AG10803 (cell line): ENCODE results near the gene RCL1.
A peak's percentile ranks its signal among the peaks of the same experiment; 100 is the strongest.

Source experiments
- DNase-seq: peaks from one replicate; pipeline ENCODE4 v3.0.0; 2010; ENCODE audit warnings: low read depth
- H3K4me3 ChIP-seq: 2 replicates; pipeline ENCODE4 v1.5.1; 2011; ENCODE audit warnings: mild to moderate bottlenecking, low read length, control low read depth
- CTCF ChIP-seq: conservative IDR thresholded peaks from 2 replicates; pipeline ENCODE4 v1.5.1; 2011; ENCODE audit warnings: mild to moderate bottlenecking, low read length, control low read depth, inconsistent platforms

The RCL1 gene

GRCh38 chr9:4855841-4856240 is 63.1 kb downstream of the RCL1 start:
- no peak for TF ChIP-seq CTCF
- no peak overlapping the region for H3K4me3 ChIP-seq
- peak; percentile 67 for DNase-seq

- no peak overlapping the region for H3K4me3 ChIP-seq
- DNase-seq, result peak; percentile 46
- TF ChIP-seq CTCF, result no peak
Measured at GRCh38 chr9:4857163-4857810, 64.5 kb downstream of the RCL1 start.

- no peak for DNase-seq
- TF ChIP-seq CTCF, result no peak
- no peak overlapping the region for H3K4me3 ChIP-seq
Measured at GRCh38 chr9:4859035-4859434, 66.3 kb downstream of the RCL1 start.

- TF ChIP-seq CTCF, result no peak
- no peak for DNase-seq
- H3K4me3 ChIP-seq, result no peak overlapping the region
Measured at GRCh38 chr9:4860383-4860782, 67.6 kb downstream of the RCL1 start.

DNA sequence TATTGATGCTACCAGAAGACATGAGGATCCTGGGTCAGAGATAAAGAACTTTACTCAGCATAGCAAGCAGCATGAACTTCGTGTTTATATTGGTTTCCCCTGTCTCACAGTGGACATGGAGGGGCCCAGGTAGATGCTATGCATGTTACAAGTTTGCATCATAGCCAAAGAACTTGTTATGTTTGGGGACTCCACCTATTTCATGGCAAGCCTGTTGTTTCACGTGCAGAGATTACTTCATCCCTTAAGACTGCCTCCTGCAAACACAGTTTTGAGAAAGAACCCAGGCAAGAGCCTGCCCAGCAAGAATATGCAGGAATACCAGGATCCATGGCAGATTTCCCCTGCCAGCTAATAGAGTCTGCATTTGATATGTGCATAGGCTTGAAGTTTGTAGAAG is 68.4 kb downstream of the RCL1 start:
- TF ChIP-seq CTCF, result no peak
- DNase-seq, result no peak
- no peak overlapping the region for H3K4me3 ChIP-seq

- TF ChIP-seq CTCF, result no peak
- no peak for DNase-seq
- no peak overlapping the region for H3K4me3 ChIP-seq
Measured at GRCh38 chr9:4861736-4862451, 69.2 kb downstream of the RCL1 start.
